ENCODE data around the gene DPY19L1. TPM values are rescaled to one million over a fixed set of nuclear protein-coding genes. Genes with fewer than 3 reads are reported as not detected.
"Not testable (repeated sequence)": the region's sequence is repeated elsewhere in the genome, so short reads cannot be mapped to it uniquely, and the experiment has no call there.

DPY19L1 gene
- polyA plus RNA-seq, 4 donors: 30.4 to 34.4 (median 31.6) TPM

GRCh38 chr7:35036361-35037171 is 719 bp downstream of the DPY19L1 start:
- DNase-seq (ENCODE audit: low read depth in 4 of 4, low spot score in 2 of 4): peak in 3 of 4 donors; percentile 41 to 51 (median 45)

- peak in 3 of 4 donors; percentile 15 to 32 (median 32) for DNase-seq (ENCODE audit: low read depth in 4 of 4, low spot score in 2 of 4)
Observed at GRCh38 chr7:35035511-35035961, 1.7 kb downstream of the DPY19L1 start.

- DNase-seq (ENCODE audit: low read depth in 4 of 4, low spot score in 2 of 4): no peak
Observed at GRCh38 chr7:35032166-35032565, 5.1 kb downstream of the DPY19L1 start.

GRCh38 chr7:35030848-35031247 is 6.4 kb downstream of the DPY19L1 start:
- no peak for DNase-seq (ENCODE audit: low read depth in 4 of 4, low spot score in 2 of 4)

GRCh38 chr7:35029311-35029710 is 8.0 kb downstream of the DPY19L1 start:
- no peak for DNase-seq (ENCODE audit: low read depth in 4 of 4, low spot score in 2 of 4)

GRCh38 chr7:35026150-35026549 is 11.1 kb downstream of the DPY19L1 start:
- no peak for DNase-seq (ENCODE audit: low read depth in 4 of 4, low spot score in 2 of 4)

- DNase-seq (ENCODE audit: low read depth in 4 of 4, low spot score in 2 of 4): peak in 1 of 4 donors; percentile 3
Observed at GRCh38 chr7:35025369-35025870, 11.9 kb downstream of the DPY19L1 start.

- DNase-seq (ENCODE audit: low read depth in 4 of 4, low spot score in 2 of 4): no peak
Observed at GRCh38 chr7:35024298-35024697, 13.0 kb downstream of the DPY19L1 start.

GRCh38 chr7:35022725-35023124 is 14.6 kb downstream of the DPY19L1 start:
- no peak for DNase-seq (ENCODE audit: low read depth in 4 of 4, low spot score in 2 of 4)

GRCh38 chr7:35021445-35021844 is 15.8 kb downstream of the DPY19L1 start:
- no peak for DNase-seq (ENCODE audit: low read depth in 4 of 4, low spot score in 2 of 4)

- no peak for DNase-seq (ENCODE audit: low read depth in 4 of 4, low spot score in 2 of 4)
Observed at GRCh38 chr7:35019801-35020200, 17.5 kb downstream of the DPY19L1 start.

- no peak for DNase-seq (ENCODE audit: low read depth in 4 of 4, low spot score in 2 of 4)
Observed at GRCh38 chr7:35019179-35019729, 18.0 kb downstream of the DPY19L1 start.

GRCh38 chr7:35015346-35015859 is 21.9 kb downstream of the DPY19L1 start:
- no peak for DNase-seq (ENCODE audit: low read depth in 4 of 4, low spot score in 2 of 4)

GRCh38 chr7:35012160-35012559 is 25.1 kb downstream of the DPY19L1 start:
- no peak for DNase-seq (ENCODE audit: low read depth in 4 of 4, low spot score in 2 of 4)

- no peak for DNase-seq (ENCODE audit: low read depth in 4 of 4, low spot score in 2 of 4)
Observed at GRCh38 chr7:35011085-35011484, 26.2 kb downstream of the DPY19L1 start.

GRCh38 chr7:35007768-35008167 is 29.5 kb downstream of the DPY19L1 start:
- no peak for DNase-seq (ENCODE audit: low read depth in 4 of 4, low spot score in 2 of 4)

- no peak for DNase-seq (ENCODE audit: low read depth in 4 of 4, low spot score in 2 of 4)
Observed at GRCh38 chr7:35004531-35005095, 32.7 kb downstream of the DPY19L1 start.

GRCh38 chr7:35003679-35004303 is 33.5 kb downstream of the DPY19L1 start:
- no peak for DNase-seq (ENCODE audit: low read depth in 4 of 4, low spot score in 2 of 4)

GRCh38 chr7:35003177-35003650 is 34.1 kb downstream of the DPY19L1 start:
- DNase-seq (ENCODE audit: low read depth in 4 of 4, low spot score in 2 of 4): not testable (repeated sequence)

- DNase-seq (ENCODE audit: low read depth in 4 of 4, low spot score in 2 of 4): not testable (repeated sequence)
Observed at GRCh38 chr7:34998335-34998734, 39.0 kb downstream of the DPY19L1 start.
